Measurements from ENCODE around the gene LIF.

LIF gene

GRCh38 chr22:30284172-30284571, 37.6 kb upstream of the LIF start:
- DNase-seq (ENCODE audit: low spot score), result no peak

- no peak for DNase-seq (ENCODE audit: low spot score)
Observed at GRCh38 chr22:30283342-30283741, 36.8 kb upstream of the LIF start.

GRCh38 chr22:30282616-30283046, 36.1 kb upstream of the LIF start:
- no peak for DNase-seq (ENCODE audit: low spot score)

GRCh38 chr22:30280505-30280904, 33.9 kb upstream of the LIF start:
- DNase-seq (ENCODE audit: low spot score), result no peak

- DNase-seq (ENCODE audit: low spot score), result no peak
Observed at GRCh38 chr22:30279932-30280331, 33.4 kb upstream of the LIF start.

GRCh38 chr22:30279046-30279788, 32.7 kb upstream of the LIF start:
- no peak for DNase-seq (ENCODE audit: low spot score)

GRCh38 chr22:30277547-30278344, 31.2 kb upstream of the LIF start:
- no peak for DNase-seq (ENCODE audit: low spot score)

- DNase-seq (ENCODE audit: low spot score), result no peak
Observed at GRCh38 chr22:30276039-30276438, 29.5 kb upstream of the LIF start.

- peak; percentile 49 for DNase-seq (ENCODE audit: low spot score)
Observed at GRCh38 chr22:30275625-30276024, 29.1 kb upstream of the LIF start.

GRCh38 chr22:30274437-30274812, 27.9 kb upstream of the LIF start:
- no peak for DNase-seq (ENCODE audit: low spot score)

GRCh38 chr22:30273711-30274436, 27.3 kb upstream of the LIF start:
- no peak for DNase-seq (ENCODE audit: low spot score)

- no peak for DNase-seq (ENCODE audit: low spot score)
Observed at GRCh38 chr22:30272781-30273601, 26.4 kb upstream of the LIF start.

- no peak for DNase-seq (ENCODE audit: low spot score)
Observed at GRCh38 chr22:30270832-30271231, 24.3 kb upstream of the LIF start.

GRCh38 chr22:30268331-30268730, 21.8 kb upstream of the LIF start:
- no peak for DNase-seq (ENCODE audit: low spot score)

GRCh38 chr22:30267382-30268302, 21.1 kb upstream of the LIF start:
- DNase-seq (ENCODE audit: low spot score), result no peak

- DNase-seq (ENCODE audit: low spot score), result no peak
Observed at GRCh38 chr22:30266445-30267381, 20.2 kb upstream of the LIF start, which contains the start of gene OSM. TSS of gene OSM (minus strand) at chr22:30266851. CDS start at chr22:30266799, 52 bp downstream.

- no peak for DNase-seq (ENCODE audit: low spot score)
Observed at GRCh38 chr22:30265823-30266444, 19.4 kb upstream of the LIF start.

GRCh38 chr22:30265131-30265720, 18.7 kb upstream of the LIF start:
- DNase-seq (ENCODE audit: low spot score), result no peak

- DNase-seq (ENCODE audit: low spot score), result no peak
Observed at GRCh38 chr22:30263883-30264282, 17.3 kb upstream of the LIF start.
